Measurements from ENCODE around the gene DUSP28. TPM values are rescaled to one million over a fixed set of nuclear protein-coding genes. Genes with fewer than 3 reads are reported as not detected.
A peak's percentile ranks its signal among the peaks of the same experiment; 100 is the strongest.

DUSP28 gene
- total RNA-seq, 2 donors from 2014 or later: 3.9 to 5.3 TPM

- intact Hi-C loops (cut with DNase I): no loop called here
- Histone ChIP-seq H3K9ac (ENCODE audit: low read depth in 2 of 2, low read length in 2 of 2) (no peak overlapping the region), H3K9me3 (no peaks in the 10 kb centered on the region), H3K27ac (no peak overlapping the region), H3K27me3 (no peaks in the 10 kb centered on the region), H3K4me1 (peaks cover 8% of the 10 kb centered on the region), H3K4me3 (no peak overlapping the region), H3K36me3 (peaks cover 6% of the 10 kb centered on the region)
- no peak for TF ChIP-seq CTCF (IDR thresholded peaks at IDR 0.05)
- DNase-seq: no peak
These were observed 16.5 kb downstream of the DUSP28 start for GRCh38 chr2:240576436-240577205.

GRCh38 chr2:240577281-240578109, 17.3 kb downstream of the DUSP28 start:
- Histone ChIP-seq H3K9ac (ENCODE audit: low read depth in 2 of 2, low read length in 2 of 2) (no peak overlapping the region), H3K4me3 (no peak overlapping the region), H3K4me1 (peaks cover 8% of the 10 kb centered on the region), H3K27ac (no peak overlapping the region), H3K36me3 (peaks cover 6% of the 10 kb centered on the region), H3K27me3 (no peaks in the 10 kb centered on the region), H3K9me3 (no peaks in the 10 kb centered on the region)
- no peak for DNase-seq
- intact Hi-C loops (cut with DNase I): no loop called here
- TF ChIP-seq CTCF (IDR thresholded peaks at IDR 0.05): no peak

GRCh38 chr2:240578110-240578450, 17.9 kb downstream of the DUSP28 start:
- no peak for TF ChIP-seq CTCF (IDR thresholded peaks at IDR 0.05)
- H3K4me1 ChIP-seq: peaks cover 8% of the 10 kb centered on the region
- no peak overlapping the region for H3K27ac ChIP-seq
- DNase-seq: no peak
- H3K9me3 ChIP-seq: no peaks in the 10 kb centered on the region
- H3K4me3 ChIP-seq: no peak overlapping the region
- H3K36me3 ChIP-seq: peaks cover 6% of the 10 kb centered on the region
- intact Hi-C loops (cut with DNase I): no loop called here
- no peak overlapping the region for H3K9ac ChIP-seq (ENCODE audit: low read depth in 2 of 2, low read length in 2 of 2)
- H3K27me3 ChIP-seq: no peaks in the 10 kb centered on the region

DNA sequence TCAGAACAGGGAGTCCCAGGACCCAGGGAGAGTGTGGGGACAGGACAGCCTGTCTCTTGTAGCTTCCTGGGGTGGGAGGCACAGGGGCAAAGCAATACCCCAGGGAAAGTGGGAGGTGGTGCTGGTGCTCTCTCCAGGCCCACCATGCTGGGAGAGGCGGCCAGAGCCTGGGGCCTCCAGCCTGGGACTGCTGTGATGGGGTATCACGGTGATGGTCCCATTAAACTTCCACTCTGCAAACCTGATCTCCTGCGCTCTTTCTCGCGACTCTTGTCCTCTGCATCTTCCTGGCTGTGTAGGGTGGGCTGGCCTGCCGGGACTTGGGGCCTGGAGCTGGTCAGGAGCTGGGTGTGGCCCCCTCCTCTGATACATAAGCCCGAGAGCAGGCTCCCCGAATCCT, 18.3 kb downstream of the DUSP28 start:
- H3K27ac ChIP-seq: no peak overlapping the region
- no peak overlapping the region for H3K4me3 ChIP-seq
- no peak for TF ChIP-seq CTCF (IDR thresholded peaks at IDR 0.05)
- intact Hi-C loops (cut with DNase I): no loop called here
- peaks cover 8% of the 10 kb centered on the region for H3K4me1 ChIP-seq
- no peaks in the 10 kb centered on the region for H3K9me3 ChIP-seq
- H3K27me3 ChIP-seq: no peaks in the 10 kb centered on the region
- DNase-seq: no peak
- H3K9ac ChIP-seq (ENCODE audit: low read depth in 2 of 2, low read length in 2 of 2): no peak overlapping the region
- peaks cover 6% of the 10 kb centered on the region for H3K36me3 ChIP-seq

DNA sequence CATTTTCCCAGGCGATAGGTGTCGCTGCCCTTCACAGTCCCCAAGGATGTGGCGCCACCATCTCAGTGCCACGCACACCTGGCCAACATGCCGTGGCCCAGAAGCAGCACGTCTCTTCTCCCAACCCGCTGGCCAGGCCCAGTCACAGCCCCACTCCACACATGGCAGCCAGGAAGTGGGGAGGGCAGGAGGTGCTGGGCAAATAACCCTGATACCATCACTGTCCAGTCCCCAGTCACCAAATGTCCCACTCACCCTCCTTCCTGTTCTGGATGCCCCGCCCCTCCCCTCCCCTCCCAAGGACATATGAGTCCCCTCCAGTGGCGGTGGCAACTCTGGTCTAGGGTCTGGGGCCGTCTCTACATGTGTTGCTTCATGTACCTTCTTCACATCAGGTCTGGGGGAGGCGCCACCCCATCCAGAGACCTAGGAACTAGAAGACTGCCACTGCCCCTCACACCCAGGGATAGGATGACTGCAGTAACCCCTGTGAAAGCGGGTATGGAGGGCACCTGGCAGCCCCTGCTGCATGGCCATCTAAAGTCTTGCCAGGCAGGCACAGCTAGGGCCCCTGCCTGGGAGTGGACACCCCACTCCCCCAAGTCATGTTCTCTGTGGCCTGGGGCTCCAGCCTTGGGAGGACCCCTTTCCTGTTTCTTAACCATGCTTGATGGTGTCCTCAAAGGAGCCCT, 19.1 kb downstream of the DUSP28 start:
- peaks cover 8% of the 10 kb centered on the region for H3K4me1 ChIP-seq
- TF ChIP-seq CTCF (IDR thresholded peaks at IDR 0.05): no peak
- no peaks in the 10 kb centered on the region for H3K9me3 ChIP-seq
- no peak overlapping the region for H3K9ac ChIP-seq (ENCODE audit: low read depth in 2 of 2, low read length in 2 of 2)
- H3K4me3 ChIP-seq: no peak overlapping the region
- DNase-seq: no peak
- H3K27me3 ChIP-seq: no peaks in the 10 kb centered on the region
- peak overlapping the region; percentile 44 for H3K27ac ChIP-seq
- intact Hi-C loops (cut with DNase I): no loop called here
- H3K36me3 ChIP-seq: peaks cover 6% of the 10 kb centered on the region
